ENCODE measurements around the gene MAP7.

Gene MAP7

DNA sequence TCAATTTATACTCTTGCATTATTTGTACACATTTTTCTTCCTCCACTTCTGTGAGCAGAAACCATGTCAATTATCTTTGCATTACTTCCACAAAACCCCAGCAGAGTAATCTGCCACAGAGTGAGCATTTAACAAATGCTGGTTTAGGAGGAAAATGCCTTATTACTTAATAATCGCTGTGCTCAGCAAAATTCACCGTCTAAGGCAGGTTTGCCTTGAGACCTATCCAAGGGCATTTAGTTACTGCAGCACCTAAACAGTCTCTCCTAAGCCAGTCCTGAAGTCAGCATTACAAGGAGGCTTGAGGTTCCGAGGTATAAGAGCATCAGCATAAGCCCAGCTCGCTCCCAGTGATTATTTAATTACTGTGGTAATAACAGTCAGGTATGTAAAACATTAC, 28.3 kb downstream of the MAP7 start:
- in situ Hi-C loops (cut with MboI; ENCODE audit: low sequenced_read_pairs, unreplicated experiment) = no loop called here
- DNase-seq (ENCODE audit: low spot score) = no peak
- TF ChIP-seq, protein P1, sequence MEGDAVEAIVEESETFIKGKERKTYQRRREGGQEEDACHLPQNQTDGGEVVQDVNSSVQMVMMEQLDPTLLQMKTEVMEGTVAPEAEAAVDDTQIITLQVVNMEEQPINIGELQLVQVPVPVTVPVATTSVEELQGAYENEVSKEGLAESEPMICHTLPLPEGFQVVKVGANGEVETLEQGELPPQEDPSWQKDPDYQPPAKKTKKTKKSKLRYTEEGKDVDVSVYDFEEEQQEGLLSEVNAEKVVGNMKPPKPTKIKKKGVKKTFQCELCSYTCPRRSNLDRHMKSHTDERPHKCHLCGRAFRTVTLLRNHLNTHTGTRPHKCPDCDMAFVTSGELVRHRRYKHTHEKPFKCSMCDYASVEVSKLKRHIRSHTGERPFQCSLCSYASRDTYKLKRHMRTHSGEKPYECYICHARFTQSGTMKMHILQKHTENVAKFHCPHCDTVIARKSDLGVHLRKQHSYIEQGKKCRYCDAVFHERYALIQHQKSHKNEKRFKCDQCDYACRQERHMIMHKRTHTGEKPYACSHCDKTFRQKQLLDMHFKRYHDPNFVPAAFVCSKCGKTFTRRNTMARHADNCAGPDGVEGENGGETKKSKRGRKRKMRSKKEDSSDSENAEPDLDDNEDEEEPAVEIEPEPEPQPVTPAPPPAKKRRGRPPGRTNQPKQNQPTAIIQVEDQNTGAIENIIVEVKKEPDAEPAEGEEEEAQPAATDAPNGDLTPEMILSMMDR (IDR thresholded peaks at IDR 0.05; ENCODE audit: borderline replicate concordance, control extremely low read depth, extremely low read depth, insufficient read depth, missing control alignments) = no peak

DNA sequence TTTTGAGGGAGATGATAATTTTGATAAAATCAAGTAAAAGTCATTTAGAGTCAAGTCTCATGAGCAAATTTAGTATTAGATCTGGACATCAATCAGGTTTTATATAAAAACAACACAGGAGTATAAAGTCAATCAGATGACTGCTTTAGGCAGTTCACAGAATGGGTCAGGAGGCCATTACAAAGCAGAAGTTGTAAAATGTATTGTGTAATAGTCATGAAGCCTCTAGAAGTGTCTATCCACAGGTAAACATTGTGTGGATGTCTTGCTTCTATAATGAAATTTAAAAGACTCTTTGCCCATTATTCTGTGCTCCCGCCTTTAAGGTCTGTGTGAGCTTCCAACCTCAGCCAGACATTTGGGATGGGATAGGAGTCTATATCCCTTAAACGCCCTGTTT, 28.8 kb downstream of the MAP7 start:
- in situ Hi-C loops (cut with MboI; ENCODE audit: low sequenced_read_pairs, unreplicated experiment) = no loop called here
- DNase-seq (ENCODE audit: low spot score) = no peak
- TF ChIP-seq, protein P1 (IDR thresholded peaks at IDR 0.05; ENCODE audit: borderline replicate concordance, control extremely low read depth, extremely low read depth, insufficient read depth, missing control alignments) = no peak

DNA sequence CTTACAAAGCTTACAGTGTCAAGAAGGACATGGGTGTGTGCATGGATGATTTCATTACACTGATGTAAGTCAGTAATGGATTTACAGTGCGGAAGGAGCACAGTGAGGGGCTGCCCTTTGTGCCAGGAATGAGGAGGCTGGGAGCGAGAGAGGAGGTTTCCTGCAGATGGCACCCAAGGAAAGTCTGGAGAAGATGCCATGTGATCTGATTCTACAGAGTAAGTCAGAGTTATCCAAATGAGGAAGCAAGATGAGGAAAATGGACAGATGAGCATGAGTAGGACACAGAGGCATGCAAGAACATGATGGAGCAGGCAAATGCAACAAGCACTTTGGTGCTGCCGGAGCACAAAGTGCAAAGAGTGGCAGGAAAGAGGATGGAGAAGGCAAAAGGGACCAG, 29.7 kb downstream of the MAP7 start:
- DNase-seq (ENCODE audit: low spot score) = no peak
- TF ChIP-seq, protein P1 (IDR thresholded peaks at IDR 0.05; ENCODE audit: borderline replicate concordance, control extremely low read depth, extremely low read depth, insufficient read depth, missing control alignments) = no peak
- in situ Hi-C loops (cut with MboI; ENCODE audit: low sequenced_read_pairs, unreplicated experiment) = no loop called here

DNA sequence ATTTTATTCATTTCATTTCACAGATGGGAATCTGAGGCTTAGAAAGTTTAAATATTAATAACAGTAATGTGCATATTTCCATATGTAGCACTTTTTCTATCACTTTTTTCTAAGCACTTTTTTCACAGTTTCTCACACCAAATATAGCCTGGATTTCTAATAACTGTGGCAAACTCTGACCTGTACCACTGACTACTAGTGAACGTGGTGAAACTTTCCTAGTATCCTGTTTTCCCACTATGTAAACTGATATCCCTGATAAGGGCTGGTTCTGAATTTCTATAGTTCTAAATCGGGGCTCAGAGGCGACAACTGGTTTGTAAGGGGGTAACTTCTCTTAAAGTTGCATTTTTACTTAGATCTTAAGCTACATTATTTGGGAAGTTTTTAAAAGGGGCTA, 32.6 kb downstream of the MAP7 start:
- in situ Hi-C loops (cut with MboI; ENCODE audit: low sequenced_read_pairs, unreplicated experiment) = no loop called here
- no peak for DNase-seq (ENCODE audit: low spot score)
- TF ChIP-seq, protein P1 (IDR thresholded peaks at IDR 0.05; ENCODE audit: borderline replicate concordance, control extremely low read depth, extremely low read depth, insufficient read depth, missing control alignments) = no peak

DNA sequence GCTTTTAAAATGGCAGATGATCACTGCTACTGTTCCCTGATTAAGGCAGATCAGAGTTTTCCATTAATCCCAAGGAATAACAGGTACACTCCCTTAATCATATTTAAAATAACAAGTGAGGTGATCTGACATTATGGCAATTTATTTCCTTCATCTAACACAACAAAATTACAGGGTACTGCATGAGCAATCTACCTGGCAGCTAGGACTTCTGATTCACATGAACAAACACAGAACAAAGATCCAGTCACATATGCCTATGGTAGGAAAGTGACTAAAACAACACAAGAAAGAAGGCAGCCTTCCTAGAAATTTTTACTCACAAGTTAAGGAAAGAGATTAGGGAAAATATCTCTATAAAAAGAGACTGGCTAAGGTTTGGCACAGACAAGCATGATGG, 33.2 kb downstream of the MAP7 start:
- in situ Hi-C loops (cut with MboI; ENCODE audit: low sequenced_read_pairs, unreplicated experiment) = no loop called here
- no peak for DNase-seq (ENCODE audit: low spot score)
- TF ChIP-seq, protein P1 (IDR thresholded peaks at IDR 0.05; ENCODE audit: borderline replicate concordance, control extremely low read depth, extremely low read depth, insufficient read depth, missing control alignments) = no peak

DNA sequence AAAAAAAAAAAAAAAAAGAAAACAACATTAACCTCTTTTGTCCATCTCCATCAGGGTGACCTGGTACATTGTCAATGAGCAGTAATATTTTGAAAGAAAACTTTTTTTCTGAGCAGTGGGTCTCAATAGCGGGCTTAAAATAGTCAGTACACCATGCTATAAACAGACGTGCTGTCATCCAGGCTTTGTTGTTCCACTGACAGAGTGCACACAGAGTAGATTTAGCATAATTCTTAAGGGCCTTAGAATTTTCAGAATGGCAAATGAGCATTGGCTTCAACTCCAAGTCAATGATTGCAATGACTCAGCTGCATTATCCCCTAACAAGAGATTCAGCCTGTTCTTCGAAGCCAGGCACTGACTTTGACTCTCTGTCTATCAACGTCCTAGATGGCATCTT, 35.6 kb downstream of the MAP7 start:
- DNase-seq (ENCODE audit: low spot score) = no peak
- in situ Hi-C loops (cut with MboI; ENCODE audit: low sequenced_read_pairs, unreplicated experiment) = no loop called here
- TF ChIP-seq, protein P1 (IDR thresholded peaks at IDR 0.05; ENCODE audit: borderline replicate concordance, control extremely low read depth, extremely low read depth, insufficient read depth, missing control alignments) = no peak

DNA sequence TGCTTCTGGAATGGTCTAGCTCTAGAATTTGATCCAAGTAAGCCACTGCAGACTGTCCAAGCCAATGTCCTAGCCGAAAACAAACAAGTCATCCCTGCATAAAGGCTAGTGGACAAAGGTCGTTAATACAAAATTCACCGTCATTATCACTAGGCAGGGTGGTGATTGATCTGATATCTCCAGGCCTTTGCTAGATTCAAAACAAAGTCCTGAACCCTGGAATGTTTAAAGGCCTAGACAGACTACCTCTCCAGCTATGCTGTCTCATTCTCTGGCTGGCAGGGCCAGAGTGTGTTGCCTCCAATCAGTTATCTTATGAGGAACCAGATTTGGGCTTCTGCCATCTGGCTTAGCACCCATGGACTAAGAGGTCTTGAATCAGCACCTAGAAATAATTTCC, 38.3 kb downstream of the MAP7 start:
- TF ChIP-seq, protein P1 (IDR thresholded peaks at IDR 0.05; ENCODE audit: borderline replicate concordance, control extremely low read depth, extremely low read depth, insufficient read depth, missing control alignments) = no peak
- in situ Hi-C loops (cut with MboI; ENCODE audit: low sequenced_read_pairs, unreplicated experiment) = no loop called here
- no peak for DNase-seq (ENCODE audit: low spot score)
